GM12864 (cell line): ENCODE results near the gene MDH1.

Experiments
- DNase-seq: peaks from one replicate; pipeline ENCODE4 v3.0.0-alpha.2; 2011; ENCODE audit warnings: low read depth
- H3K4me3 ChIP-seq: 2 replicates; pipeline ENCODE4 v1.5.1; 2011; ENCODE audit warnings: mild to moderate bottlenecking, low read depth, low read length, control low read depth
- TF ChIP-seq, protein P1 (sequence below): IDR thresholded peaks from 2 replicates; pipeline ENCODE4 v1.5.1; 2011; ENCODE audit warnings: low read depth, mild to moderate bottlenecking, moderate library complexity, low read length, control low read depth, inconsistent platforms; ENCODE audit errors: missing control alignments

MDH1 gene

DNA sequence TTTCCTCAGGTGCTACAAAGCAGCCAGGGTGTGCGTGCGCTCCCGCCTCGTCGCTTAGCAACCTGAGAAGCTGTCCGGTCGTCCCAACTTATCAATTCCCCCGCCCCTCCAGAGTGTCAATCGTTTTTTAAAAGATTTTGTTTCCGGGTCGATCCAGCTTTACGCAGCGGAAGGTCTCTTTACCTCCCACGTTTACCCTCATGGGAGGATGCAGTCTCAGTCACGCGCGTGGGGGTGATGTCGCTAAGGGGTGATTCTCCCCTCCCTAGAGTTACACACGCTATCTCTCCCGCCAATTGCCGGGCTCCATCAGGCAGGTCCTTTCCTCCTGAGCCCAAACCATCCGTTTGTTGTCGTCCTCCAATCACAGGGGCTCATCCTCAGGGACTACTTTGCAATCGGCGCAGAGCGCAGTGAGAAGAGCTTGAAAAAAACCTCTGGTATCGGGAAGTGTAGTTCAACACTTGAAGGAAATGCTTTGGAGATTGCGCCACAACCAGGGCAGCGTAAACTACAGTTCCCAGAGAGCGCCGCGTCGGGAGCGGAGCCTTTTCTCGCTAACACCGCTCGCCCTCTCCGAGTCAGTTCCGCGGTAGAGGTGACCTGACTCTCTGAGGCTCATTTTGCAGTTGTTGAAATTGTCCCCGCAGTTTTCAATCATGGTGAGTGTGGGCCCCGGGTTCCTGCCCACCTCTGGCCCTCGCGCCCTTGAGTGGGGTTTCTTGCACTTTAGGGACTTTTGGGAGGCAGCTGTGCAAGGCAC, at the start of gene MDH1, which contains the start of gene WDPCP:
Gene MDH1, plus strand, starts transcription at position 579 of the 763 bp plus-strand sequence. Its CDS starts 81 bp downstream, at position 660.
Gene WDPCP, minus strand, starts transcription at position 93 of the 763 bp plus-strand sequence. CDS start 206 bp downstream, outside the sequence.
- TF ChIP-seq, protein P1, sequence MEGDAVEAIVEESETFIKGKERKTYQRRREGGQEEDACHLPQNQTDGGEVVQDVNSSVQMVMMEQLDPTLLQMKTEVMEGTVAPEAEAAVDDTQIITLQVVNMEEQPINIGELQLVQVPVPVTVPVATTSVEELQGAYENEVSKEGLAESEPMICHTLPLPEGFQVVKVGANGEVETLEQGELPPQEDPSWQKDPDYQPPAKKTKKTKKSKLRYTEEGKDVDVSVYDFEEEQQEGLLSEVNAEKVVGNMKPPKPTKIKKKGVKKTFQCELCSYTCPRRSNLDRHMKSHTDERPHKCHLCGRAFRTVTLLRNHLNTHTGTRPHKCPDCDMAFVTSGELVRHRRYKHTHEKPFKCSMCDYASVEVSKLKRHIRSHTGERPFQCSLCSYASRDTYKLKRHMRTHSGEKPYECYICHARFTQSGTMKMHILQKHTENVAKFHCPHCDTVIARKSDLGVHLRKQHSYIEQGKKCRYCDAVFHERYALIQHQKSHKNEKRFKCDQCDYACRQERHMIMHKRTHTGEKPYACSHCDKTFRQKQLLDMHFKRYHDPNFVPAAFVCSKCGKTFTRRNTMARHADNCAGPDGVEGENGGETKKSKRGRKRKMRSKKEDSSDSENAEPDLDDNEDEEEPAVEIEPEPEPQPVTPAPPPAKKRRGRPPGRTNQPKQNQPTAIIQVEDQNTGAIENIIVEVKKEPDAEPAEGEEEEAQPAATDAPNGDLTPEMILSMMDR, result no peak
- peak; percentile 99 for DNase-seq
- peak within 1 kb of the TSS; percentile 93 for H3K4me3 ChIP-seq

DNA sequence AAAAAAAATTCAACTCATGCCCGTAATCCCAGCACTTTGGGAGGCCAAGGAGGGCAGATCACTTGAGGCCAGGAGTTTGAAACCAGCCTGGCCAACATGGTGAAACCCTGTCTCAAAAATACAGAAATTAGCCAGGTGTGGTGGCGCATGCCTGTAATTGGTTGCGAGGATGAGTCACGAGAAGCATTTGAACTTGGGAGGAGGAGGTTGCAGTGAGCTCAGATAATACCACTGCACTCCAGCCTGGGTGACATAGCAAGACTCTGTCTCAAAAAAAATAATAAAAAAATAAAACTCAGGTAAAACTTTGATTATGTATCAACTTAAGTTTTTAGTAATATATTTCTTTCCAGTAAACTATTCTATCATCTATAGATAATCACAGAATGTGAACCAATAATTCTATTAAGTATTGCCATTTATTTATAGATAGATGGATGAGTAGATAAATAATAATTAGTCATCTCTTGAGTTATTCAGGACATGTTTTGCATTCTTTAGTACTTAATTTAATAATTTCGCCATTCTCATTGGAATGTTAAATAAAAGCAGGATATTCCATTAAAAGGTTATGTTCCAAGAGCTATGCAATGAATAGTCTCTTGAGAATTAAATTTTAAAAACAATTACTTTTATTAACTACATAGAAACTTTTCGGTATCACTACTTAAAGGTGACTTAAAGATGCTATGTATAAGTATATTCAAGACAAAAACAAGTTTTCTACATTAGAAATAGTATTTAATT, 49.2 kb upstream of the MDH1 start:
- DNase-seq, result no peak
- TF ChIP-seq, protein P1, result no peak
- no peak overlapping the region for H3K4me3 ChIP-seq

DNA sequence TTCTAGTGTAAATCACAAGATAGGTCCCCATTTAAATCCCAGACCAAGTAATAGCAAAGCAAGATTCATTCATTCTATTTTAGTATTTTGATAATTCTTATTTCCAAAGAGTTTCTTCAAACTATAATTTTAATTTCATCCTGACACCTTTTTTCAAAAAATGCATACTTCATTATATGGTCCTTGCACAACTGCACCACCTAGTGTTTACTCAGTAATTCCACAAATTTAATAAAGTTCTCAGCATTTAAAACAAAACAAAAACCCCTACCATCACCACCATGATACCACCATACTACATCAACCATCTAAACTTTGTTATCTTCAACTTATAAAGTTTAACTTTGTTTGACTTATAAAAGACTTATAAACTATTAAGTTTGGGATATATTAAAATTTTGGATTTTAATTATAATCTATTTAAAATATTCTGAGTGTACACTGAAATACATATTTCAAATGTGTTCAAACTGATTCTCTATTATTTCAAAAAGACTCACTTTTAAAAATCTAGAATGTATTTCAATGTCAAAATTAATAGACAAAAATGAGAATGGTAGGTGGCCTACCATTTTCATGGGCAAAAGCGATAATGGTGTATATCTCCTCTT, 44.6 kb upstream of the MDH1 start:
- no peak for DNase-seq
- TF ChIP-seq, protein P1, result peak; percentile 39
- H3K4me3 ChIP-seq, result no peak overlapping the region

DNA sequence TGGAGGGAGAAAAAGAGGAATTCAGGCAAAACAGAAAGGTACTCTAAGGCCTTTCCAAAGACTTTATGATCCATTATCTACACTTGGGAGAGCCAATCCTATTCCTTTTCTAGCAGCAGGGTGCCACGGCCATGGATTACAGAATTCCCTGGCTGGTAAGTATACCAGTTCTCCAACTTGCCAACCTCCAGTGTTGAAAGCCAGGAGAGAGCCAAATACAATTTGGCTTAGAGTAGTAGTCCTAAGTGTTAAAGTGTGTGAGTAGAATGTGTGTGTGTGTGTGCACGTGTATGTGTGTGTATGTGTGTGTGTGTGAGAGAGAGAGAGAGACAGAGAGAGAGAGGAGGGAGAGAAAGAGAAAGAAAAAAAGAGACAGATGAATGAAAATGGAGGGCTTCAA, 43.7 kb upstream of the MDH1 start:
- TF ChIP-seq, protein P1, result no peak
- no peak overlapping the region for H3K4me3 ChIP-seq
- no peak for DNase-seq

DNA sequence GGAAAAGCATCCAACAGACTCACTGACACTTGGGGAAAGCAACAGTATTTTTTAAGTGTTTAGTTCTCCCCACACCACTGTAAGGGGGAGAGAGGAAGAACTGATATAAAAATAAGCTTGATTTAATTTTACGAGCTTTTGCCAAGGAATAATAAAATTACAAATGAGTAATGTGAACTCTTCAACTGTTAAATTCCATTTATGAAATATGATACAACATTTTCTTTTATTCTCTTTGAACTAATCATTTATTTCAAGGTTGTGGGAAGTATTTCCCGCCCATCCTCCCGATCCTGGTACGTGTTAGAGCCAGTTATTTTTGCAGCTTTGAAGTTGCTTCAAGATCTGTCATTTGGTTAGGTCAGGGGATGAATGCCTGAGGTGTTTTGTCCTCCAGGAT, 35.7 kb upstream of the MDH1 start:
- no peak overlapping the region for H3K4me3 ChIP-seq
- DNase-seq, result no peak
- TF ChIP-seq, protein P1, result no peak

DNA sequence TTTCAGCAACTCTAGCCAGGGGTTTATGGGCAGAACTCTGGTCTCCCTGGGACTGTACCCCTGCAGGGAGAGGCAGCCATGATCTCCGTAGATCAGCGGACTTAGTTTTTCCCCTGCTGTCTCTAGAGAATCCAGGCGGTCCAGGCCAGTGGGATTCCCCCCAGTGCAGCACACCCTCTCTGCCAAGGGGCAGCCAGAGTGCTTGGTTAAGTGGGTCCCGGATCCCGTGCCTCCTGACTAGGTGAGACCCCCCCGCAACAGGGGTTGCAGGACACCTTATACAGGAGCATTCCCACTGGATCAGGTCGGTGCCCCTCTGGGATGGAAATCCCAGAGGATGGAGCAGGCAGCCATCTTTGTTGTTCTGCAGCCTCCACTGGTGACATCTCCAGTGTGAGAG, 33.5 kb upstream of the MDH1 start:
- no peak for DNase-seq
- H3K4me3 ChIP-seq, result no peak overlapping the region
- TF ChIP-seq, protein P1, result no peak
